ENCODE results near the gene DEGS1.

DEGS1 gene

DNA sequence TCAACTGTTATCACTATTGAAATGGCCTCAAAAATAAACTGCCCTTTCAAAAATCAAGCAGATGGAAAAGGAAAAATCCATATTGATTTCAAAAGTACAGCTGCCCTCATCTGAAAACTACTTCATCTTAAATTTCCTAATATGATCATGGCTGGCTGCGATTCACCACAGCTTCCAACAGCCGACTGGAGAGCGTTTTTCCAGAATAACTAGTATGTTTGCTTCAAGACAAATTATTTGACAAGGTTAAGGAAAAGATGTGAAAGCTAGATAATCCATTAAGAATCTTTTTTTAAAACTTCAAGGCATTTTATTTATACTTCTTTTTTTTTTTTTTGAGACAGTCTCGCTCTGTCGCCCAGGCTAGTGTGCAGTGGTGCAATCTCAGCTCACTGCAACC lies 4.1 kb upstream of the DEGS1 start:
- intact Hi-C loops (cut with DNase I), result no loop called here
- no peak for DNase-seq

DNA sequence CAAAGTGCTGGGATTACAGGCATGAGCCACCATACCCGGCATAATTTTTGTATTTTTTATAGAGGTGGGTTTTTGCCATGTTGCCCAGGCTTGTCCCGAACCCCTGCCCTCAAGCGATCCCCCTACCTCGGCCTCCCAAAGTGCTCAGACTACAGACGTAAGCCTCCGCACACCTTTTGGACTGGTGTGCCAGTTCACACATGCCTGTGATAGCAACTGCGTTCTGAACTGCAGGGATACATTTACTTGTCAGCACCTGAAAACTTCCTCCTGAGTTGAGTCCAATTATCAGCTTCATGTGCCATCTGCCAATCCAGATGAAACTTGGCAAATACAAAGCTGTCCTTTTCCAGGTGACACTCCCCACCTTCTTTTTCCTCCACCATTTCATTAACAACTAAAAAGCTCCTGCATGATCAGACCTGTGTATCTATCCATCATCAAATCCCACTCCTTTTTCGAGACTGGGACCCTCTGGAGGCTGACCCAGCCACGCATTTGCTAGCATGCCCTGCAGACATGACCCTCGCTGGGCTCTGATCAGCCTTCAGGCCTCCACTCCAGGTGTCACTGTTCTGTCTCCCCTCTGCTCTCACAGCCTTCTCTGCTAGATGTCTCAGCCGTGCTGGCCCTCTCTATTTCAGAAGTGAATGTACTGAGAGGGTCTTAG lies 2.1 kb upstream of the DEGS1 start:
- peak in 1 of 10 donors; percentile 65 for DNase-seq
- intact Hi-C loops (cut with DNase I), result loop anchor here (10.0 kb wide), 3 partner anchors 66 to 336 kb away; partner anchors contain the start of genes FBXO28 and TP53BP2

DNA sequence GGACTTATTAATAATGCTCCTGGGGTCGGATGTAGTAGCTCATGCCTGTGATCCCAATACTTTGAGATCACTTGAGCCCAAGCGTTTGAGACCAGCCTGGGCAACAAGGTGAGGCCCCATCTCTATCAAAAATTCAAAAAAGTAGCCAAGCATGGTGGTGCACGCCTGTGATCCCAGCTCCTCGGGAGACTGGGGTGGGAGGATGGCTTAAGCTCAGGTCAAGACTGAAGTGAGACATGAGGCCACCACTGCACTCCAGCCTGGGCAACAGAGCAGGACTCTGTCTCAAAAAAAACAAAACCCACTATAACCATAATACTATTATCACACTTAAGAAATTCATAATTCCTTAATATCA lies 1.6 kb upstream of the DEGS1 start:
- no peak for DNase-seq
- intact Hi-C loops (cut with DNase I), result loop anchor here (10.0 kb wide), 3 partner anchors 67 to 337 kb away; partner anchors contain the start of genes FBXO28 and TP53BP2

GRCh38 chr1:224182057-224182865 lies 779 bp upstream of the DEGS1 start:
- DNase-seq, result peak in 1 of 10 donors; percentile 64
- intact Hi-C loops (cut with DNase I), result loop anchor here (2.0 to 10.0 kb wide), 4 partner anchors 67 to 337 kb away; partner anchors contain the start of genes FBXO28, NVL and TP53BP2

DNA sequence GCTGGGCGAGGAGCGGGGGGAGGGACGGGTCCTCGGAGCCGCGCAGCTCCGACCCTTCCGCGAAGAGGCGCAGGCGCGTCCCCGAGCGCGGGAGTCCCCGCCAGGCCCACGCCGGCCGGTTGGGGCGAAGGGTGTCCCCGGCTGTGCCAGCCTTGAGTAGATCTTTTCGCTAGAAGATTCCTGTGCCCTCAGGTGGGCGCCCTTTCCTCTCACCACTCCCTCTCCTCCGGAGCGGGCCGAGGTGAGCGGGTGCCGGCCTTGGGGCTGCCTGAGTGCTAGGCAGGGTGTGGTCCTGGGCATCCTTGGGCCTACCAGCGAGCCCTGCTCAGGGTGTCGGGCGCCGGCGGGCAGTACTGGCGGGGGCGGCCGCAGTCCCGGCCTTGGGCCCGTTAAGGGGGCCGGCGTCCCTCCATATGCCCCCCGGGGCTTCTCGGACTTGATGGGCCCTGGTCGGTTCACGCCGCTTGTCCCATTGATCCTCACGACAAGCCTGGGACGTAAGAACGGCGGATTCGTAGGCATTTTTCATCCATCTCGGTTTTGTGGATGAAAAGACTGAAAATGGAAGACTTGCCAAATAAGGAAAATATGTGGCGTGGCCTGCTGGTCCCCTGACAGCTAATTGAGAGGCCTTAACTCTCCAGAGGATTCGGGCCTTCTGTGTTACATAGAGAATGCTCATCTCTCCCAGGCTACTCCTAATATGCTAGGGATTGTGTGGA lies 712 bp downstream of the DEGS1 start:
- intact Hi-C loops (cut with DNase I), result loop anchor here (2.0 to 10.0 kb wide), 4 partner anchors 69 to 339 kb away; partner anchors contain the start of genes FBXO28, NVL and TP53BP2
- peak; percentile 34 to 95 (median 52) for DNase-seq

DNA sequence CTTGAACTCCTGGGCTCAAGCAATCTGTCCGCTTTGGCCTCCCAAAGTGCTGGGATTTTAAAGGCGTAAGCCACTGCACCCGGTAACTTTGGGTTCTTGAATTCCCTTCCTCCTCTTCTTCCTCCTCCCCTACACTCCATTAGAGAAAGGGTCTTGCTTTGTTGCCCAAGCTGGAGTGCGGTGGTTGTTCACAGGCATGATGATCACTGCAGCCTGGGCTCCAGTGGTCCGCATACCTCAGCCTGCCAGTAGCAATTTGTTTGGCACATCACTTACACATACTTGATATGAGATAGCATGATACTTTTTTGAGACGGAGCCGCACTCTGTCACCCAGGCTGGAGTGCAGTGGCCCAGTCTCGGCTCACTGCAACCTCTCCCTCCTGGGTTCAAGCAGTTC lies 2.2 kb downstream of the DEGS1 start:
- intact Hi-C loops (cut with DNase I), result loop anchor here (10.0 kb wide), 3 partner anchors 70 to 340 kb away; partner anchors contain the start of genes FBXO28 and TP53BP2
- peak in 2 of 10 donors; percentile 26 to 40 for DNase-seq

GRCh38 chr1:224188286-224188685 lies 5.2 kb downstream of the DEGS1 start:
- no peak for DNase-seq
- intact Hi-C loops (cut with DNase I), result loop anchor here (10.0 kb wide), 3 partner anchors 73 to 343 kb away; partner anchors contain the start of genes FBXO28 and TP53BP2

GRCh38 chr1:224189561-224189960 lies 6.5 kb downstream of the DEGS1 start:
- intact Hi-C loops (cut with DNase I), result loop anchor here (10.0 kb wide), 3 partner anchors 75 to 345 kb away; partner anchors contain the start of genes FBXO28 and TP53BP2
- no peak for DNase-seq

GRCh38 chr1:224192082-224192788 lies 9.2 kb downstream of the DEGS1 start:
- intact Hi-C loops (cut with DNase I), result no loop called here

DNA sequence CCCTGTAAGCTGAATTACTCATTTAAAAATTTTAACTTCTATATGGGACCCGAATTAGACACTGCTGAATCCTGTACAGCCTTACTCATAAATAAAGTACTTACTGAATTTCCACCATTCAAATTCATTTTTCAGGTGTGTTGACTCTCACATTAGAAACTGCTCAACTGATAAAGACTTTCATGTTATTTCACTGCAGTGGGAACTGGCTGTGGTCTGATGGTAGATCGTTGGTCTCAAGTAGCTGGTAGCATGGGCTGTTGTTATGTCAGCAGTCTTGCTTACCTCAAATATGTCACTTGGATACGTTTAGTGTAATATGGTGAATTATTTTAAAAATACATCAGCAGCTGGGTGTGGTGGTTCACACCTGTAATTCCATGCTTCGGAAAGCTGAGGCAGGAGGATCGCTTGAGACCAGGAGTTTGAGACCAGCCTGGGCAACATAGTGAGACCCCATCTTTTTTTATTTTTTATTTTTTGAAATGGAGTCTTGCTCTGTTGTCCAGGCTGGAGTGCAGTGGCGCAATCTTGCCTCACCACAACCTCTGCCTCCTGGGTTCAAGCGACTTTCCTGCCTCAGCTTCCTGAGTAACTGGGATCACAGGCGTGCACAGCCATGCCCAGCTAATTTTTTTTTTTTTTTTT lies 10.4 kb downstream of the DEGS1 start:
- DNase-seq, result no peak
- intact Hi-C loops (cut with DNase I), result no loop called here

More at GRCh38 chr1:224192082-224192788, 9.2 kb downstream of the DEGS1 start:
- DNase-seq, result no peak

GRCh38 chr1:224196813-224197600 lies 14.0 kb downstream of the DEGS1 start:
- intact Hi-C loops (cut with DNase I), result no loop called here
- no peak for DNase-seq

DNA sequence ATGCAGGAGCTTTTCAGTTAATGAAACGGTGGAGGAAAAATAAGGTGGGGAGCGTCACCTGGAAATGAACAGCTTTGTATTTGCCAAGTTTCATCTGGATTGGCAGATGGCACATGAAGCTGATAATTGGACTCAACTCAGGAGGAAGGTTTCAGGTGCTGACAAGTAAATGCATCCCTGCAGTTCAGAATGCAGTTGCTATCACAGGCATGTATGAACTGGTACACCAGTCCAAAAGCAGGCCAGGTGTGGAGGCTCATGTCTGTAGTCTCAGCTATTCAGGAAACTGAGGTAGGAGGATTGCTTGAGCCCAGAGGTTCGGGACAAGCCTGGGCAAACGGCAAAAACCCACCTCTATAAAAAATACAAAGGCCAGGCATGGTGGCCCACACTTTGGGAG lies 15.5 kb downstream of the DEGS1 start:
- intact Hi-C loops (cut with DNase I), result no loop called here
- no peak for DNase-seq

DNA sequence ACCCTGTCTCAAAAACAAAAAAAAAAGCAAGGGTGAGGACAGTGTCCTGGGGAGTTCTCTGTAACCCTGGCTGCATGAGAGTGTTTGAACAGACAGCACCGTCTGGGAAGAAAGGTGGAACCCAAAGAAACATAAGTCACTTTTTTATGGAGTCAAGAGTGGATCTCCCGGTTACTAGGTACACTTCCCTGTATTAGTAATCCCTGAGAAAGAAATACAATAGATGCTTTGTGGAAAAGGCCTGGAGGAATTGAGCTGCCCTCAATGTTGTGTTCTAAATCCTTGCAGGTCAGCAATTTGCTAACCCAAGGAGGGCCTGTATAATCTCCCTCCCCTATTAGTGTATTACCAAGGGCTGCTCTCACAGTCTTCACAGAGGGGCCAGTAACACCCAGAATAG lies 16.6 kb downstream of the DEGS1 start:
- intact Hi-C loops (cut with DNase I), result no loop called here
- DNase-seq, result no peak

- intact Hi-C loops (cut with DNase I), result no loop called here
Observed at GRCh38 chr1:224201383-224201782, 18.3 kb downstream of the DEGS1 start.

GRCh38 chr1:224201853-224202252 lies 18.8 kb downstream of the DEGS1 start:
- intact Hi-C loops (cut with DNase I), result no loop called here
- no peak for DNase-seq

More at GRCh38 chr1:224201383-224201782, 18.3 kb downstream of the DEGS1 start:
- no peak for DNase-seq

DNA sequence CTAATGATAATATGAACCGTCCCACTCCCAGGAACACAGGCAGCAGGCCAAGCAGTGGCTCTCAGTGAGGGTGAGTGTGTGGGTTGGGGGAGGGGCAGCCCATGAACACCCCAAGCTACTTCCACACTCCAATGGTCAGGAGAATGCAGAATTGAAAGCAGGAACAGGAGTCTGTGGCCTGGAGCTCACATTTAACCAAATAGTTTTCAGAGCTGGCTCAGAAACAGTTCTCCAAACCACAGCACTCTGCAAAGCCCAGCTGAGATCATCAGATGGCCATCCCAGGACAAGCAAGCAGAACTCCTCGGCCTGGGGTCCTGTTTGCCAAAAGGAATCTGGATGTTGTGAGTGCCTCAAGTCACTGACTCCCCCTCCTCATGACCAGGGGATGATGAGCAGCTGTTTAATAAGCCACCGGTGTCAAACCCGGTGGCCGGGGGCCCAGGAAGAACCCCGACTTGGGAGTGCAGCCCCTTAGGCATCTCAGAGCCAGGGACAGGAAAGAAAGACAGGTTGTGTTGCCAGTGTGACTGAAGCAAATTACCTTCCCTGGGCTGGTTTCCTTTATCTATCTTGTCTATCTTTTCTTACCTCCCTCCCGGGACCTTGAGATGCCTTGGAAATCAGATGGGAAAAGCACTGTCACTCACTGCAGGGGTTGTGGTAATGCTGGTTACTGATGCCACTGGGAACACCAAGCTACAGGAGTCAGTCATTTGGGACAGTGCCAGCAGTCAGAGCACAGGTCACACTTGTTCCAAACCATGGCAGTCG lies 20.4 kb downstream of the DEGS1 start:
- DNase-seq, result peak in 4 of 10 donors; percentile 17 to 29 (median 22)
- intact Hi-C loops (cut with DNase I), result no loop called here

DNA sequence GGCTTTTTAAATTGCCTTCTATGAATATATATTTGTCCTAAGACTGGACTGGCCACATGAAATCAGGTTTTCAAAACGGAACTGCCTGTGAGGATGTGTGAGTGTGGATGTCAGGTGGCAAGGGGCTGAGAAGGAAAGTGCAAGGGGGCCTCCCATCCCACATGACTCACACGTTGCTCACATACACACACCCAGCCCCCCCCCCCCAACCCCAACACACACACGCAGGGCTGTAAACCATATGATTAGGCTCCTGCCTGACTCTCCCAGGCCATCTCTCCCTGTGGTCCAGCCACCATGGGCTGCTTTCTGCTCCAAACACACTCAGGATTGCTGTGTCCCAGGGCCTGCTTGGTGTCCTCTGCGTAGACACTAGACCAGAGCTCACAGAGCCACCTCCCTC lies 22.4 kb downstream of the DEGS1 start:
- intact Hi-C loops (cut with DNase I), result no loop called here
- DNase-seq, result peak in 1 of 10 donors; percentile 4
